GM12878 (cell line): ENCODE data around the gene LINGO1. TPM values are rescaled to one million over a fixed set of nuclear protein-coding genes. Genes with fewer than 3 reads are reported as not detected.
A peak's percentile ranks its signal among the peaks of the same experiment; 100 is the strongest.

ENCODE experiments used
- ATAC-seq: fragments of 200-7000 bp; cut with Tn5 transposase; 3 replicates; pipeline ENCODE4 v1.9.1; 2020; ENCODE audit warnings: mild to moderate bottlenecking, moderate library complexity
- Bru-seq: library from RNA; stranded (reverse); fragments of 400-500 nt; gene quantifications from one replicate; lab custom pipeline; 2021; lab: Mats Ljungman, UMichigan
- BruChase-seq, 2 experiments: library from RNA; stranded (reverse); fragments of 400-500 nt; gene quantifications; one replicate each; lab custom pipeline; 2021; lab: Mats Ljungman, UMichigan
- BruUV-seq: library from RNA; stranded (reverse); fragments of 400-500 nt; replicated peaks from 2 replicates; lab custom pipeline; 2021; lab: Mats Ljungman, UMichigan
- CTCF ChIA-PET: fragments of 300-600 bp; sonication (Branson Sonifier 250); formaldehyde crosslinking; extraction: SDS; loops from one replicate; lab custom pipeline; 2021; ENCODE audit warnings: inconsistent platforms; lab: Yijun Ruan, JAX
- POLR2A ChIA-PET: fragments of 350-600 bp; formaldehyde crosslinking; extraction: SDS; loops from one replicate; lab custom pipeline; 2021; ENCODE audit warnings: inconsistent platforms; lab: Charles Lee
- RAD21 ChIA-PET: fragments of 300-600 bp; sonication (Branson Sonifier 250); formaldehyde crosslinking; loops from one replicate; lab custom pipeline; 2023; ENCODE audit warnings: antibody characterized with exemption; ENCODE audit not compliant: unreplicated experiment; lab: Charles Lee
- SMC1A ChIA-PET: fragments of 300-600 bp; sonication (Branson Sonifier 250); formaldehyde crosslinking; loops from one replicate; lab custom pipeline; 2023; ENCODE audit not compliant: unreplicated experiment, uncharacterized antibody; lab: Charles Lee
- DNase-seq: peaks from one replicate; pipeline ENCODE4 v3.0.0-alpha.2; 2011; ENCODE audit warnings: low read depth, low spot score
- FAIRE-seq: peaks from 3 replicates; lab custom pipeline; 2011; peaks lifted over from hg19 to GRCh38; lab: Jason Lieb, UNC
- H2AFZ ChIP-seq: 2 replicates; pipeline ENCODE4 v1.6.0; 2011; ENCODE audit warnings: low read depth, low read length, control low read depth; ENCODE audit not compliant: control insufficient read depth
- H3K27ac ChIP-seq: 2 replicates; pipeline ENCODE4 v1.5.1; 2011; ENCODE audit warnings: control low read depth; ENCODE audit not compliant: control insufficient read depth, insufficient read depth
- H3K27me3 ChIP-seq, 2 experiments: replicated peaks in 1 of 2; 2 replicates each; pipeline versions ENCODE4 v1.6.0 to v1.6.1; 2011; ENCODE audit warnings: low read length in 1 of 2; ENCODE audit not compliant: control insufficient read depth in 2 of 2, insufficient read depth in 2 of 2
- H3K36me3 ChIP-seq, 2 experiments: 2 replicates each; pipeline ENCODE4 v1.5.1; 2011; ENCODE audit warnings: low read length in 1 of 2; ENCODE audit not compliant: control insufficient read depth in 2 of 2, insufficient read depth in 2 of 2
- H3K4me1 ChIP-seq: 2 replicates; pipeline ENCODE4 v1.6.1; 2011; ENCODE audit warnings: mild to moderate bottlenecking, low read length, moderate library complexity, mixed read lengths; ENCODE audit not compliant: control insufficient read depth, insufficient read depth
- H3K4me2 ChIP-seq: 2 replicates; pipeline ENCODE4 v1.6.0; 2011; ENCODE audit warnings: control low read depth; ENCODE audit not compliant: control insufficient read depth, insufficient read depth
- H3K4me3 ChIP-seq: fragments of 200-600 bp; sonication (generic); 2 replicates; pipeline ENCODE4 v1.5.1; 2016
- H3K79me2 ChIP-seq: 2 replicates; pipeline ENCODE4 v1.6.0; 2011; ENCODE audit warnings: low read length; ENCODE audit not compliant: control insufficient read depth, insufficient read depth
- H3K9ac ChIP-seq: 2 replicates; pipeline ENCODE4 v1.8.0; 2011; ENCODE audit warnings: low read length, control low read depth, mixed read lengths; ENCODE audit not compliant: control insufficient read depth, insufficient read depth
- H3K9me3 ChIP-seq: replicated peaks from 3 replicates; pipeline ENCODE4 v1.5.1; 2011; ENCODE audit warnings: mild to moderate bottlenecking, low read length; ENCODE audit not compliant: control insufficient read depth, insufficient read depth
- H4K20me1 ChIP-seq: 2 replicates; pipeline ENCODE4 v1.6.0; 2011; ENCODE audit not compliant: control insufficient read depth, insufficient read depth
- CREB1 ChIP-seq: IDR thresholded peaks from 2 replicates; pipeline ENCODE4 v1.6.1; 2012; ENCODE audit warnings: low read depth, mild to moderate bottlenecking, inconsistent platforms
- NFXL1 ChIP-seq: fragments of 450-650 bp; IDR thresholded peaks from 2 replicates; pipeline ENCODE4 v1.6.1; 2017; ENCODE audit warnings: antibody characterized with exemption, mild to moderate bottlenecking, borderline replicate concordance
- WGBS: methylation state at CpG from one replicate; pipeline ENCODE4 v1.1.6; 2016; ENCODE audit warnings: low lambda C conversion rate; ENCODE audit not compliant: insufficient replicate concordance, insufficient coverage; ENCODE audit errors: missing lambda C conversion rate; 5-methylcytosine and 5-hydroxymethylcytosine counted together
- in situ Hi-C: fragments of 300-500 bp; cut with MboI; formaldehyde crosslinking; loops from 9 replicates; pipeline ENCODE4 v1.14.3; 2018; ENCODE audit warnings: mixed read lengths
- intact Hi-C: fragments of 100-400 bp; cut with micrococcal nuclease; formaldehyde crosslinking; loops from one replicate; pipeline ENCODE4 v1.14.2; 2022; ENCODE audit not compliant: unreplicated experiment
- long read RNA-seq, 2 experiments: library from polyadenylated mRNA; unstranded; transcript quantifications; one replicate each; pipeline ENCODE4 v2.0.0, GENCODE V29; 2019 to 2020
- polyA minus RNA-seq, 3 experiments: library from RNA; depleted of rRNA, polyadenylated mRNA; stranded (reverse); fragments of >200 nt; gene quantifications; 2 replicates each; pipeline ENCODE4 v1.2.3, GENCODE V29; 2011
- polyA plus RNA-seq, 11 experiments: library from polyadenylated mRNA; depleted of rRNA in 4 of 11; unstranded in 6 of 11; stranded (reverse) in 5 of 11; fragments of >200 nt; fragmentation: Nextera tagmentation in 4 of 11; fragmentation: Illumina TruSeq in 1 of 11; extraction: Ambion mirVana in 4 of 11; extraction: Trizol in 1 of 11; gene quantifications; 1 replicate in 1 of 11; 2 replicates in 10 of 11; pipeline versions ENCODE4 v1.2.1 to v1.2.3, GENCODE V29; 2011 to 2016; ENCODE audit warnings: inconsistent platforms in 2 of 11, missing spikeins in 2 of 11, low read depth in 1 of 11
- total RNA-seq, 4 experiments: library from RNA; depleted of rRNA in 3 of 4; stranded (reverse); fragments of >200 nt in 3 of 4; fragmentation: Illumina TruSeq in 1 of 4; extraction: Trizol in 1 of 4; gene quantifications; 2 replicates each; pipeline versions ENCODE4 v1.2.1 to v1.2.3, GENCODE V29; 2013 to 2021

The LINGO1 gene
- total RNA-seq (2013; cell fraction: nucleolus; rRNA removed) = 0.81 and 0.84 TPM in 2 replicates
- total RNA-seq (2014; rRNA removed) = 0.27 TPM in 1 of 2 replicates, not detected in the other
- not detected in 2 replicates for total RNA-seq (2014; rRNA removed; fragmentation: Illumina TruSeq; extraction: Trizol)
- 0.64 TPM in 1 of 2 replicates, not detected in the other for total RNA-seq (2021)
- 0.16 TPM for polyA plus RNA-seq (2011; ENCODE audit: low read depth)
- polyA plus RNA-seq (2011; rRNA removed) = 0.61 and 3.9 TPM in 2 replicates
- 1.8 and 2.9 TPM in 2 replicates for polyA plus RNA-seq (2011; cell fraction: cytosol; rRNA removed)
- 3.1 and 4.0 TPM in 2 replicates for polyA plus RNA-seq (2011; cell fraction: nucleus; rRNA removed)
- polyA plus RNA-seq (2012) = 0.42 and 0.46 TPM in 2 replicates
- 0.15 TPM in 1 of 2 replicates, not detected in the other for polyA plus RNA-seq (2014; fragmentation: Illumina TruSeq; extraction: Trizol)
- not detected for polyA plus RNA-seq (2014; fragmentation: Nextera tagmentation; extraction: Ambion mirVana)
- polyA plus RNA-seq (2014; rRNA removed) = 0.04 and 0.05 TPM in 2 replicates
- polyA plus RNA-seq (2016; fragmentation: Nextera tagmentation; extraction: Ambion mirVana) = under 1 TPM in 1 of 2 experiments, not detected in 1; 0.19 TPM
- 1.7 and 4.4 TPM in 2 replicates for polyA minus RNA-seq (2011; rRNA and poly(A)+ RNA removed)
- polyA minus RNA-seq (2011; cell fraction: cytosol; rRNA and poly(A)+ RNA removed) = 2.0 and 3.1 TPM in 2 replicates
- polyA minus RNA-seq (2011; cell fraction: nucleus; rRNA and poly(A)+ RNA removed) = 0.38 and 1.6 TPM in 2 replicates
- percentile 14 among the genes with signal in this experiment for Bru-seq, nascent RNA
- BruChase-seq, experiment 1, labeled RNA remaining after a 6-hour chase = percentile 5 among the genes with signal in this experiment
- percentile 8 among the genes with signal in this experiment for BruChase-seq, experiment 2, labeled RNA remaining after a 2-hour chase
- long read RNA-seq, experiment 1 = 0 reads
- long read RNA-seq, experiment 2 = 0 reads

DNA sequence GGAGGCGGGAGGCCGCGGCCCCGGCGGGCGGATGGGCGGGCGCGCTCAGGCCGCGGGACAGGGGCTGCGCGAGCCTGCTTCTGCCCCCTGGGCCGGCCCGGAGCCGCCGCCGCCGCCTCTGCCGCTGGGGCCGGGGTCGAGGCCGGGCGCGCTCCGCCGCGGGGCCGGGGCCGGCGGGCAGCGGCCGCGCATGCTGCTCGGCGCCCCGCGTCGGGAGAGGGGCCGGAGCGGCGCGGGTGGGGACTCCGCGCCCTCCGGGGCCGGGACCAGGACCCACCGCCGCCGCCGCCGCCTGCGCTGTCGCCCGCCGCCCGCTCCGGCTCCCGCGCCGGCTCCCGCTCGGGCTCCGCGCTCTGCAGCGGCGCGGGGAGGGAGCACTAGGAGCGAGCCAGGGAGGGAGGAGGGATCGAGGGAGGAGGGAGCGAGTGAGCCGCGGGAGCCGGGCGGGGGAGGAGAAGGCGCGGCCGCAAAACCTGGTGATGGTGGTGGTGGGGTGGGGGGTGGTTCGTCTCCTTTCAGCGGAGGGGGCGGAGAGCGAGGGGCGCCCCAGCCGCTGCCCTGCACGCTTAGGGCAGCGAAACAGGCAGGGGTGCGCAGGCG, at the start of gene LINGO1:
LINGO1 (minus strand) TSS at position 379 of the 600 bp plus-strand sequence. CDS start 597 bp downstream, outside the sequence.
- Histone ChIP-seq H3K4me3 (peak within 1 kb of the TSS; percentile 29; the same call in 1 of the 2 replicates), H3K9me3 (no peaks in the 10 kb centered on the region), H4K20me1 (no peaks in the 10 kb centered on the region), H3K27me3 (peaks cover 16 to 18% of the 10 kb centered on the region in 2 experiments), H3K4me2 (peak within 1 kb of the TSS; percentile 87), H2AFZ (peak within 1 kb of the TSS; percentile 6), H3K36me3 (no peaks in the 10 kb centered on the region), H3K27ac (no peak within 1 kb of the TSS), H3K79me2 (no peaks in the 10 kb centered on the region), H3K4me1 (no peaks in the 10 kb centered on the region; the same call in 1 of the 2 replicates), H3K9ac (no peak within 1 kb of the TSS)
- FAIRE-seq (no peak), DNase-seq (no peak), ATAC-seq (no peak)
- intact Hi-C loops = loop anchor here (5.0 kb wide), 1 partner anchor 445 kb away; no protein-coding TSS in a partner anchor
- 10% methylated on average over 11 of the region's 88 CpGs for WGBS
- in situ Hi-C loops = loop anchor here (25.0 kb wide), 1 partner anchor 180 kb away; no protein-coding TSS in a partner anchor
- ChIA-PET SMC1A (interaction anchor here (1.0 kb wide), 1 partner anchor 257 kb away, joined by 3 read pairs; no protein-coding TSS in a partner anchor), RAD21 (interaction anchor here (1.0 to 2.6 kb wide), 3 partner anchors 89 to 243 kb away, joined by 3 to 19 read pairs (median 3); no protein-coding TSS in a partner anchor), CTCF (interaction anchor here (0.6 to 5.1 kb wide), 20 partner anchors 10 to 446 kb away, joined by 3 to 48 read pairs (median 4); no protein-coding TSS in a partner anchor), POLR2A (no interaction called here)
- TF ChIP-seq NFXL1 (0 out of 2 replicates have a peak, but pooled peaks have one; percentile 49), CREB1 (no peak)
- BruUV-seq = no TSS peak
